HEK293 (cell line): ENCODE measurements around the gene JTB.
"Not testable (repeated sequence)": the region's sequence is repeated elsewhere in the genome, so short reads cannot be mapped to it uniquely, and the experiment has no call there.

ENCODE experiments used
- CTCF ChIA-PET: fragments of 350-600 bp; formaldehyde crosslinking; extraction: SDS; loops from one replicate; lab custom pipeline; 2021; ENCODE audit warnings: antibody characterized with exemption; lab: Yijun Ruan, JAX
- POLR2A ChIA-PET: fragments of 300-600 bp; formaldehyde crosslinking; extraction: SDS; loops from one replicate; lab custom pipeline; 2020; ENCODE audit warnings: antibody characterized with exemption, inconsistent platforms; lab: Yijun Ruan, JAX
- H3K27ac ChIP-seq: fragments of 200-500 bp; sonication (Bioruptor generic); 2 replicates; pipeline ENCODE4 v1.5.1; 2014; ENCODE audit warnings: low read depth, low read length, control low read depth, inconsistent platforms; ENCODE audit errors: extremely low read depth
- H3K36me3 ChIP-seq, 2 experiments: fragments of 200-500 bp in 1 of 2; sonication (Bioruptor generic) in 1 of 2; 1 replicate in 1 of 2; 2 replicates in 1 of 2; pipeline ENCODE4 v1.5.1; 2014 to 2017; ENCODE audit warnings: inconsistent platforms in 2 of 2, low read length in 2 of 2; ENCODE audit not compliant: control insufficient read depth in 2 of 2, insufficient read depth in 1 of 2
- H3K4me1 ChIP-seq: fragments of 200-500 bp; sonication (Bioruptor generic); 2 replicates; pipeline ENCODE4 v1.5.1; 2014; ENCODE audit warnings: mild to moderate bottlenecking, low read length, inconsistent platforms; ENCODE audit not compliant: control insufficient read depth, insufficient read depth
- H3K4me3 ChIP-seq: 2 replicates; pipeline ENCODE4 v1.5.1; 2011; ENCODE audit warnings: low read depth, mild to moderate bottlenecking, control low read depth, low read length, moderate library complexity
- H3K9me3 ChIP-seq: fragments of 200-500 bp; sonication (Bioruptor generic); 2 replicates; pipeline ENCODE4 v1.5.1; 2014; ENCODE audit warnings: low read depth, low read length, inconsistent platforms; ENCODE audit not compliant: control insufficient read depth, insufficient read depth
- GLIS1 ChIP-seq: fragments of 450-650 bp; formaldehyde crosslinking; IDR thresholded peaks from 2 replicates; pipeline ENCODE4 v1.5.1; 2016; ENCODE audit warnings: missing biosample characterization, missing genetic modification characterization
- PRDM1 ChIP-seq: fragments of 450-650 bp; formaldehyde crosslinking; IDR thresholded peaks from 2 replicates; pipeline ENCODE4; 2016; ENCODE audit warnings: missing biosample characterization, missing genetic modification characterization
- ZEB2 ChIP-seq: fragments of 450-650 bp; formaldehyde crosslinking; IDR thresholded peaks from 2 replicates; pipeline ENCODE4 v1.5.1; 2016; ENCODE audit warnings: missing biosample characterization, missing genetic modification characterization
- ZNF10 ChIP-seq: fragments of 450-650 bp; formaldehyde crosslinking; IDR thresholded peaks from 2 replicates; pipeline ENCODE4 v1.5.1; 2017; ENCODE audit warnings: missing biosample characterization, missing genetic modification characterization
- ZNF132 ChIP-seq: fragments of 450-650 bp; formaldehyde crosslinking; IDR thresholded peaks from 2 replicates; pipeline ENCODE4 v1.5.1; 2017; ENCODE audit warnings: missing biosample characterization, missing genetic modification characterization, borderline replicate concordance
- ZNF600 ChIP-seq: fragments of 450-650 bp; formaldehyde crosslinking; IDR thresholded peaks from 2 replicates; pipeline ENCODE4 v1.5.1; 2016; ENCODE audit warnings: missing biosample characterization, missing genetic modification characterization
- TF ChIP-seq, protein P1 (sequence below): fragments of 450-650 bp; formaldehyde crosslinking; IDR thresholded peaks from 2 replicates; pipeline ENCODE4 v1.5.1; 2017; ENCODE audit warnings: missing biosample characterization, mild to moderate bottlenecking, missing genetic modification characterization, moderate library complexity
- TF ChIP-seq, protein P2 (sequence below): fragments of 450-650 bp; formaldehyde crosslinking; IDR thresholded peaks from 2 replicates; pipeline ENCODE4 v1.5.1; 2017; ENCODE audit warnings: missing biosample characterization, missing genetic modification characterization
- TF ChIP-seq, protein P3 (sequence below): sonication (generic); formaldehyde crosslinking; IDR thresholded peaks from 2 replicates; pipeline ENCODE4 v1.8.1; 2022; ENCODE audit warnings: mild to moderate bottlenecking, moderate library complexity, missing genetic modification reagents
- TF ChIP-seq, protein P4 (sequence below): fragments of 450-650 bp; formaldehyde crosslinking; IDR thresholded peaks from 2 replicates; pipeline ENCODE4 v1.5.1; 2016; ENCODE audit warnings: missing biosample characterization, missing genetic modification characterization

JTB gene

DNA sequence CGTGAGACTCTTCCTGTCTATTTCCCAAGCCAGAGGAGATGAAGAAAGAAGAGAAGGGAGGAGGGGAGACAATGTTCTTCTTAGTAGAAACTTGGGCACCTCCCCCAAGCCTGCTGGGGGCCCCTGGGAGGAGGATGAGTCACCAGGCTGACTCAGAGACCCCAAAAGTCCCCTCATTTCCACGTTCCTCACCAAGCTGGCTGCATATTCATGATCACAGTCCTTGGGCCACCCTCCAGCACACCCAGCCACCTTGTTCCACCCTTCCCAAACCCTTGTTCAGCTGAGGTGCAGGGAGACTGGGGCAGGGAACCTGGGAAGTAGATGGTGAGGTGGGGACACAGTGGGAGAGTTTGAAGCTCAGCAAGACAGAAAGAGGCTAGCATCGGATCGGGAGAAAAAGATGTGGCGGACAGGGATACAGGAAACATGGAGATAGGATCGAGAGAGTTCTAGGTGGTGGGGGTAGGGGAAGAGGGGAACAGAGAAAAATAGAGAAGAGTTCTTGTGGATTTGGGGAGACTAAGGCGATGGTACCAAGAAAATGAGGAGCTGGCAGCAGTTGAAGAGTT is 8.0 kb upstream of the JTB start (continued):
- TF ChIP-seq, protein P1, sequence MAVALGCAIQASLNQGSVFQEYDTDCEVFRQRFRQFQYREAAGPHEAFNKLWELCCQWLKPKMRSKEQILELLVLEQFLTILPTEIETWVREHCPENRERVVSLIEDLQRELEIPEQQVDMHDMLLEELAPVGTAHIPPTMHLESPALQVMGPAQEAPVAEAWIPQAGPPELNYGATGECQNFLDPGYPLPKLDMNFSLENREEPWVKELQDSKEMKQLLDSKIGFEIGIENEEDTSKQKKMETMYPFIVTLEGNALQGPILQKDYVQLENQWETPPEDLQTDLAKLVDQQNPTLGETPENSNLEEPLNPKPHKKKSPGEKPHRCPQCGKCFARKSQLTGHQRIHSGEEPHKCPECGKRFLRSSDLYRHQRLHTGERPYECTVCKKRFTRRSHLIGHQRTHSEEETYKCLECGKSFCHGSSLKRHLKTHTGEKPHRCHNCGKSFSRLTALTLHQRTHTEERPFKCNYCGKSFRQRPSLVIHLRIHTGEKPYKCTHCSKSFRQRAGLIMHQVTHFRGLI (tag by site-specific recombination): no peak
- TF ChIP-seq GLIS1 (tag by site-specific recombination): peak; percentile 82
- peak; percentile 44; the same call in 1 of the 2 replicates for TF ChIP-seq ZNF10 (tag by site-specific recombination)
- TF ChIP-seq, protein P2, sequence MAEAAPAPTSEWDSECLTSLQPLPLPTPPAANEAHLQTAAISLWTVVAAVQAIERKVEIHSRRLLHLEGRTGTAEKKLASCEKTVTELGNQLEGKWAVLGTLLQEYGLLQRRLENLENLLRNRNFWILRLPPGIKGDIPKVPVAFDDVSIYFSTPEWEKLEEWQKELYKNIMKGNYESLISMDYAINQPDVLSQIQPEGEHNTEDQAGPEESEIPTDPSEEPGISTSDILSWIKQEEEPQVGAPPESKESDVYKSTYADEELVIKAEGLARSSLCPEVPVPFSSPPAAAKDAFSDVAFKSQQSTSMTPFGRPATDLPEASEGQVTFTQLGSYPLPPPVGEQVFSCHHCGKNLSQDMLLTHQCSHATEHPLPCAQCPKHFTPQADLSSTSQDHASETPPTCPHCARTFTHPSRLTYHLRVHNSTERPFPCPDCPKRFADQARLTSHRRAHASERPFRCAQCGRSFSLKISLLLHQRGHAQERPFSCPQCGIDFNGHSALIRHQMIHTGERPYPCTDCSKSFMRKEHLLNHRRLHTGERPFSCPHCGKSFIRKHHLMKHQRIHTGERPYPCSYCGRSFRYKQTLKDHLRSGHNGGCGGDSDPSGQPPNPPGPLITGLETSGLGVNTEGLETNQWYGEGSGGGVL: peak; percentile 35
- TF ChIP-seq, protein P3, sequence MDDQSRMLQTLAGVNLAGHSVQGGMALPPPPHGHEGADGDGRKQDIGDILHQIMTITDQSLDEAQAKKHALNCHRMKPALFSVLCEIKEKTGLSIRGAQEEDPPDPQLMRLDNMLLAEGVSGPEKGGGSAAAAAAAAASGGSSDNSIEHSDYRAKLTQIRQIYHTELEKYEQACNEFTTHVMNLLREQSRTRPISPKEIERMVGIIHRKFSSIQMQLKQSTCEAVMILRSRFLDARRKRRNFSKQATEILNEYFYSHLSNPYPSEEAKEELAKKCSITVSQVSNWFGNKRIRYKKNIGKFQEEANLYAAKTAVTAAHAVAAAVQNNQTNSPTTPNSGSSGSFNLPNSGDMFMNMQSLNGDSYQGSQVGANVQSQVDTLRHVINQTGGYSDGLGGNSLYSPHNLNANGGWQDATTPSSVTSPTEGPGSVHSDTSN (CRISPR knock-in tag): no peak
- TF ChIP-seq, protein P4, sequence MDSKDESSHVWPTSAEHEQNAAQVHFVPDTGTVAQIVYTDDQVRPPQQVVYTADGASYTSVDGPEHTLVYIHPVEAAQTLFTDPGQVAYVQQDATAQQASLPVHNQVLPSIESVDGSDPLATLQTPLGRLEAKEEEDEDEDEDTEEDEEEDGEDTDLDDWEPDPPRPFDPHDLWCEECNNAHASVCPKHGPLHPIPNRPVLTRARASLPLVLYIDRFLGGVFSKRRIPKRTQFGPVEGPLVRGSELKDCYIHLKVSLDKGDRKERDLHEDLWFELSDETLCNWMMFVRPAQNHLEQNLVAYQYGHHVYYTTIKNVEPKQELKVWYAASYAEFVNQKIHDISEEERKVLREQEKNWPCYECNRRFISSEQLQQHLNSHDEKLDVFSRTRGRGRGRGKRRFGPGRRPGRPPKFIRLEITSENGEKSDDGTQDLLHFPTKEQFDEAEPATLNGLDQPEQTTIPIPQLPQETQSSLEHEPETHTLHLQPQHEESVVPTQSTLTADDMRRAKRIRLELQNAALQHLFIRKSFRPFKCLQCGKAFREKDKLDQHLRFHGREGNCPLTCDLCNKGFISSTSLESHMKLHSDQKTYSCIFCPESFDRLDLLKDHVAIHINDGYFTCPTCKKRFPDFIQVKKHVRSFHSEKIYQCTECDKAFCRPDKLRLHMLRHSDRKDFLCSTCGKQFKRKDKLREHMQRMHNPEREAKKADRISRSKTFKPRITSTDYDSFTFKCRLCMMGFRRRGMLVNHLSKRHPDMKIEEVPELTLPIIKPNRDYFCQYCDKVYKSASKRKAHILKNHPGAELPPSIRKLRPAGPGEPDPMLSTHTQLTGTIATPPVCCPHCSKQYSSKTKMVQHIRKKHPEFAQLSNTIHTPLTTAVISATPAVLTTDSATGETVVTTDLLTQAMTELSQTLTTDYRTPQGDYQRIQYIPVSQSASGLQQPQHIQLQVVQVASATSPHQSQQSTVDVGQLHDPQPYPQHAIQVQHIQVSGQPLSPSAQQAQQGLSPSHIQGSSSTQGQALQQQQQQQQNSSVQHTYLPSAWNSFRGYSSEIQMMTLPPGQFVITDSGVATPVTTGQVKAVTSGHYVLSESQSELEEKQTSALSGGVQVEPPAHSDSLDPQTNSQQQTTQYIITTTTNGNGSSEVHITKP (tag by site-specific recombination): peak; percentile 36; the same call in 1 of the 2 replicates
- TF ChIP-seq ZEB2 (tag by site-specific recombination): 0 out of 2 replicates have a peak, but pooled peaks have one; percentile 9
- TF ChIP-seq, all 188 proteins: peak for 18

DNA sequence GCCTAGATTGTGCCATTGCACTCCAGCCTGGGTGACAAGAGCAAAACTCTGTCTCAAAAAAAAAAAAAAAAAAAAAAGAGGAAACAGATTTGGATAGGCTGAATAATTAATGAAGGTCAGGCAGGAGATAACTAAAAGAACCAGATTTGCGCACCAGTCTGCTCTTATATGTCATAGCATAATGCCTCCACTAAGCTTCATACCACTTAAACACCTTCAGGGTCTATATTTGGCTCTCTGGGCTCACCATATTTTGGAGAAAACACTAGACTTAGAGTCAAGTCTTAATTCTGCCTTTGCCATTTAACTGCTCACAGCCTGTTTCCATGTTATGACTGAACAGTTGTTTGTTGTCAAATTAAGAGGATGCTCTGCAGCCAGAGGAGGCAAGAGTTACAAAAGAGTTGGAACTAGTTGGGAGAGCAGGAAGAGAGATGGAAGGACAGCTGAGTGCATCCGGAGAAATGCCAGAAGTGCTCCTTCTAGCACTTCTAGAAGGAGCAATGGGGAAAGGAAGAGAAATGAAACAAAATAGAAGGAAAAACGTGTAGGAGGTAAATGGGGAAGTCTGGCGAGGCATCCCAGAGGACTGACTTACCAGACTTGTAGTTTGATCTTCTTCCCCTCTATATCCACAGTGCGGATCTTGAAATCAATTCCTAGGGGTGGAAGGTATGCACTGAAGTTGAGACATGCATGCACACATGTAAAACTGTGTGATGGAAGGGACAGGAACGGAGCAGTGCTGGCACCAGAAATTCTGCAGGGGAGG is 6.8 kb upstream of the JTB start:
- TF ChIP-seq ZNF132 (tag by site-specific recombination): no peak
- peak; percentile 55 for TF ChIP-seq ZNF600 (tag by site-specific recombination)
- ChIA-PET CTCF (interaction anchor here (0.6 to 4.3 kb wide), 5 partner anchors 37 to 1209 kb away, joined by 3 to 46 read pairs (median 4); partner anchors contain the start of gene DENND4B), POLR2A (interaction anchor here (0.5 to 3.1 kb wide), 4 partner anchors 17 to 192 kb away, joined by 3 to 31 read pairs (median 5); partner anchors contain the start of genes CREB3L4 and CRTC2)
- Histone ChIP-seq H3K9me3 (no peaks in the 10 kb centered on the region), H3K27ac (no peak overlapping the region), H3K4me3 (no peak overlapping the region), H3K36me3 (peaks cover 7 to 35% of the 10 kb centered on the region in 2 experiments), H3K4me1 (peaks cover 8% of the 10 kb centered on the region; the same call in 1 of the 2 replicates)

DNA sequence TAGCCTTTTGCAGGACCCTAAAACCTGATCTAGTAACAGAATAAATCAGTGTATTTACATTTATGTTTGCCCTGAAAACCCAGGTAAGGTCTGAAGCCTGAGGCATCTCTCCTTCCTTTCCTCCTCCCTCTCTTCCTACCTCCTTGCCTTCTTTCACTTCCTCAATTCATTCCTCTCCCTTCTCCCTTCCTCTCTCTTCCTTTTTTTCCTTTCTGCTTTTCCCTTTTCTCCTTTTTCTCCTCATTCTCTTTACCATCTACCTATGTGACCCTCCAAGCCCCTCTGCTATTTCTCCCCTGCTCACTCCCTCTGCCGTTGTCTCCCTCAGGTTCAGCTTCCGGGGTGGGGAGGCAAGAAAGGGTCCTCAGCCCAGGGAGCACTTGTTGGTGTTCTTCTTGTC is 4.3 kb upstream of the JTB start:
- POLR2A ChIA-PET: interaction anchor here (0.6 to 2.1 kb wide), 3 partner anchors 9 to 195 kb away, joined by 3 to 9 read pairs (median 3); partner anchors contain the start of genes RPS27 and SLC39A1

More for the DNA sequence above, 4.3 kb upstream of the JTB start:
- H3K9me3 ChIP-seq, CTCF ChIA-PET, H3K27ac ChIP-seq, H3K4me1 ChIP-seq, H3K4me3 ChIP-seq: not testable (repeated sequence)
- TF ChIP-seq PRDM1 (tag by site-specific recombination): peak; percentile 81
- H3K36me3 ChIP-seq: peaks cover 7 to 35% of the 10 kb centered on the region in 2 experiments
